ENCODE measurements around the gene FIGLA. TPM values are rescaled to one million over a fixed set of nuclear protein-coding genes. Genes with fewer than 3 reads are reported as not detected.
"Not testable (repeated sequence)": the region's sequence is repeated elsewhere in the genome, so short reads cannot be mapped to it uniquely, and the experiment has no call there.

The FIGLA gene
- polyA plus RNA-seq, 4 donors = not detected

GRCh38 chr2:70747284-70747683 is 43.2 kb downstream of the FIGLA start:
- DNase-seq (ENCODE audit: low read depth in 4 of 4, low spot score in 3 of 4) = no peak

GRCh38 chr2:70746094-70746974 is 44.1 kb downstream of the FIGLA start:
- no peak for DNase-seq (ENCODE audit: low read depth in 4 of 4, low spot score in 3 of 4)

GRCh38 chr2:70745276-70745825 is 45.1 kb downstream of the FIGLA start:
- no peak for DNase-seq (ENCODE audit: low read depth in 4 of 4, low spot score in 3 of 4)

- DNase-seq (ENCODE audit: low read depth in 4 of 4, low spot score in 3 of 4) = no peak
These were observed 46.0 kb downstream of the FIGLA start for GRCh38 chr2:70744397-70744796.

- no peak for DNase-seq (ENCODE audit: low read depth in 4 of 4, low spot score in 3 of 4)
These were observed 46.8 kb downstream of the FIGLA start for GRCh38 chr2:70743677-70744076.

GRCh38 chr2:70743068-70743467 is 47.4 kb downstream of the FIGLA start:
- no peak for DNase-seq (ENCODE audit: low read depth in 4 of 4, low spot score in 3 of 4)

GRCh38 chr2:70739492-70739891 is 51.0 kb downstream of the FIGLA start:
- not testable (repeated sequence) for DNase-seq (ENCODE audit: low read depth in 4 of 4, low spot score in 3 of 4)

GRCh38 chr2:70738159-70738558 is 52.3 kb downstream of the FIGLA start:
- no peak for DNase-seq (ENCODE audit: low read depth in 4 of 4, low spot score in 3 of 4)

GRCh38 chr2:70735071-70735470 is 55.4 kb downstream of the FIGLA start:
- DNase-seq (ENCODE audit: low read depth in 4 of 4, low spot score in 3 of 4) = no peak

GRCh38 chr2:70733646-70734180 is 56.7 kb downstream of the FIGLA start:
- DNase-seq (ENCODE audit: low read depth in 4 of 4, low spot score in 3 of 4) = no peak

GRCh38 chr2:70732766-70733645 is 57.4 kb downstream of the FIGLA start:
- no peak for DNase-seq (ENCODE audit: low read depth in 4 of 4, low spot score in 3 of 4)

GRCh38 chr2:70730730-70731129 is 59.7 kb downstream of the FIGLA start:
- DNase-seq (ENCODE audit: low read depth in 4 of 4, low spot score in 3 of 4) = no peak

- DNase-seq (ENCODE audit: low read depth in 4 of 4, low spot score in 3 of 4) = no peak
These were observed 60.8 kb downstream of the FIGLA start for GRCh38 chr2:70729647-70730046.

- no peak for DNase-seq (ENCODE audit: low read depth in 4 of 4, low spot score in 3 of 4)
These were observed 62.3 kb downstream of the FIGLA start for GRCh38 chr2:70728128-70728527.

Other genes with a start within 250 kb of the FIGLA start
- 10 to 100 TPM in 3 of 4 donors, under 1 TPM in 1; 0.55 to 19.4 (median 17.7) TPM for gene TGFA, start 236.8 kb downstream of the FIGLA start, polyA plus RNA-seq (ENCODE audit: insufficient read length in 4 of 4)
- gene ADD2, start 22.4 kb downstream of the FIGLA start, polyA plus RNA-seq (ENCODE audit: insufficient read length in 4 of 4) = 1 to 10 TPM; 3.7 to 6.3 (median 6.0) TPM
- under 1 TPM in 3 of 4 donors, not detected in 1; 0.07 to 0.15 (median 0.09) TPM for gene CLEC4F, start 30.0 kb upstream of the FIGLA start, polyA plus RNA-seq (ENCODE audit: insufficient read length in 4 of 4)
- under 1 TPM in 3 of 4 donors, not detected in 1; 0.09 to 0.14 (median 0.10) TPM for gene CD207, start 45.2 kb upstream of the FIGLA start, polyA plus RNA-seq (ENCODE audit: insufficient read length in 4 of 4)
- gene VAX2, start 109.9 kb upstream of the FIGLA start, polyA plus RNA-seq (ENCODE audit: insufficient read length in 4 of 4) = 1 to 10 TPM in 1 of 4 donors, under 1 TPM in 1, not detected in 2; 0.75 to 1.6 TPM
- gene ATP6V1B1, start 145.3 kb upstream of the FIGLA start, polyA plus RNA-seq (ENCODE audit: insufficient read length in 4 of 4) = 10 to 100 TPM in 3 of 4 donors, 1 to 10 TPM in 1; 1.5 to 80.6 (median 64.2) TPM
- 1 to 10 TPM; 1.0 to 1.8 (median 1.3) TPM for gene ANKRD53, start 188.0 kb upstream of the FIGLA start, polyA plus RNA-seq (ENCODE audit: insufficient read length in 4 of 4)
- gene TEX261, start 204.2 kb upstream of the FIGLA start, polyA plus RNA-seq (ENCODE audit: insufficient read length in 4 of 4) = 10 to 100 TPM; 50.2 to 64.0 (median 53.8) TPM

Measured in left renal pelvis (tissue), 4 donors.